ENCODE measurements around the gene PAQR9. TPM values are rescaled to one million over a fixed set of nuclear protein-coding genes. Genes with fewer than 3 reads are reported as not detected.

Gene PAQR9
- polyA plus RNA-seq, 1 of the 3 experiments (the other 2 are of a cell fraction), result 0.16 TPM

- Histone ChIP-seq H3K4me2 (no peak overlapping the region), H3F3A (replicated peaks; ENCODE audit: insufficient read depth) (no peaks in the 10 kb centered on the region), H3K79me2 (ENCODE audit: insufficient read depth) (no peaks in the 10 kb centered on the region), H3K9ac (no peak overlapping the region), H2AFZ (ENCODE audit: low read depth) (no peak overlapping the region), H3K27me3 (ENCODE audit: insufficient read depth) (no peaks in the 10 kb centered on the region), H3K4me1 (ENCODE audit: control insufficient read depth in 1 of 2, insufficient read depth in 2 of 2, low read depth in 1 of 2, low read length in 1 of 2) (no peaks in the 10 kb centered on the region), H3K9me3 (no peaks in the 10 kb centered on the region), H3K4me3 (ENCODE audit: low read depth in 2 of 2, low read length in 1 of 2) (no peak overlapping the region), H3K27ac (ENCODE audit: low read depth in 2 of 2, low read length in 1 of 2) (no peak overlapping the region), H3K9me2 (no peaks in the 10 kb centered on the region), H3K36me3 (replicated peaks in 1 of 2; ENCODE audit: control insufficient read depth in 1 of 2, insufficient read depth in 2 of 2, low read length in 1 of 2) (no peaks in the 10 kb centered on the region), H4K20me1 (ENCODE audit: insufficient read depth) (no peaks in the 10 kb centered on the region)
- ChIA-PET POLR2A (no interaction called here), CTCF (interaction anchor here (1.5 kb wide), 1 partner anchor 20 kb away, joined by 3 read pairs; no protein-coding TSS in a partner anchor)
- DNase-seq, result no peak
- TF ChIP-seq MAX (IDR thresholded peaks at IDR 0.05; ENCODE audit: low read depth) (no peak), CTCF (IDR thresholded peaks at IDR 0.05) (peak; percentile 57), FOXM1 (IDR thresholded peaks at IDR 0.05; ENCODE audit: low read depth) (no peak), RAD21 (IDR thresholded peaks at IDR 0.05; ENCODE audit: low read length) (peak; percentile 32), GATA2 (CRISPR knock-in tag; IDR thresholded peaks at IDR 0.05) (no peak), SMC3 (IDR thresholded peaks at IDR 0.05; ENCODE audit: low read depth, low read length) (peak; percentile 40), EP300 (IDR thresholded peaks at IDR 0.05; ENCODE audit: borderline replicate concordance in 1 of 2, low read depth in 1 of 2, low read length in 1 of 2) (no peak), FOSL2 (IDR thresholded peaks at IDR 0.05; ENCODE audit: borderline replicate concordance, low read depth) (no peak), ELF1 (IDR thresholded peaks at IDR 0.05) (no peak)
- WGBS (ENCODE audit: low lambda C conversion rate), result 5% methylated on average over 3 of the region's 3 CpGs
Observed at GRCh38 chr3:142929109-142929508, 34.4 kb downstream of the PAQR9 start.

- no peak overlapping the region for H2AFZ ChIP-seq (ENCODE audit: low read depth)
- no peaks in the 10 kb centered on the region for H3K36me3 ChIP-seq (replicated peaks in 1 of 2; ENCODE audit: control insufficient read depth in 1 of 2, insufficient read depth in 2 of 2, low read length in 1 of 2)
- H3F3A ChIP-seq (replicated peaks; ENCODE audit: insufficient read depth), result no peaks in the 10 kb centered on the region
- POLR2A ChIA-PET, result no interaction called here
- no peak overlapping the region for H3K9ac ChIP-seq
- no peaks in the 10 kb centered on the region; the same call in 1 of the 2 replicates for H3K9me3 ChIP-seq
- no peaks in the 10 kb centered on the region for H3K27me3 ChIP-seq (ENCODE audit: insufficient read depth)
- H3K9me2 ChIP-seq, result no peaks in the 10 kb centered on the region
- H3K4me2 ChIP-seq, result no peak overlapping the region
- H3K4me3 ChIP-seq (ENCODE audit: low read depth in 2 of 2, low read length in 1 of 2), result no peak overlapping the region
- H3K4me1 ChIP-seq (ENCODE audit: control insufficient read depth in 1 of 2, insufficient read depth in 2 of 2, low read depth in 1 of 2, low read length in 1 of 2), result no peaks in the 10 kb centered on the region
- DNase-seq, result no peak
- H3K79me2 ChIP-seq (ENCODE audit: insufficient read depth), result no peaks in the 10 kb centered on the region
- no peak overlapping the region for H3K27ac ChIP-seq (ENCODE audit: low read depth in 2 of 2, low read length in 1 of 2)
- 71% methylated on average over 3 of the region's 3 CpGs for WGBS (ENCODE audit: low lambda C conversion rate)
- H4K20me1 ChIP-seq (ENCODE audit: insufficient read depth), result no peaks in the 10 kb centered on the region
- CTCF ChIA-PET, result no interaction called here
- TF ChIP-seq FOSL2 (IDR thresholded peaks at IDR 0.05; ENCODE audit: borderline replicate concordance, low read depth), result no peak
- TF ChIP-seq TCF12 (IDR thresholded peaks at IDR 0.05), result no peak
- no peak for TF ChIP-seq TEAD4 (IDR thresholded peaks at IDR 0.05; ENCODE audit: borderline replicate concordance, insufficient read depth)
- TF ChIP-seq CTCF (IDR thresholded peaks at IDR 0.05), result no peak
- TF ChIP-seq POLR2AphosphoS5 (IDR thresholded peaks at IDR 0.05; ENCODE audit: low read depth, low read length), result no peak
- no peak for TF ChIP-seq TAF1 (IDR thresholded peaks at IDR 0.05; ENCODE audit: borderline replicate concordance, low read depth, low read length)
- no peak for TF ChIP-seq MAX (IDR thresholded peaks at IDR 0.05; ENCODE audit: low read depth)
- TF ChIP-seq RAD21 (IDR thresholded peaks at IDR 0.05; ENCODE audit: low read length), result no peak
- no peak for TF ChIP-seq USF2 (IDR thresholded peaks at IDR 0.05; ENCODE audit: borderline replicate concordance, low read depth, low read length)
- TF ChIP-seq RXRA (IDR thresholded peaks at IDR 0.05; ENCODE audit: borderline replicate concordance, low read depth), result no peak
- no peak for TF ChIP-seq REST (IDR thresholded peaks at IDR 0.05; ENCODE audit: low read depth, low read length)
Observed at GRCh38 chr3:142926368-142926944, 37.0 kb downstream of the PAQR9 start.

Measured in SK-N-SH (cell line).